SK-N-SH treated with all-trans-retinoic acid at 6 μM for 48 hours (cell line): ENCODE measurements around the gene EYA4.

ENCODE experiments used
- ATAC-seq: fragments of 200-7000 bp; cut with Tn5 transposase; 3 replicates; pipeline ENCODE4 v1.9.1; 2020; ENCODE audit warnings: mild to moderate bottlenecking, moderate library complexity
- ARNTL ChIP-seq: fragments of 450-650 bp; formaldehyde crosslinking; IDR thresholded peaks from 2 replicates; pipeline ENCODE4 v1.5.0; 2020; ENCODE audit warnings: low read depth, mild to moderate bottlenecking, moderate library complexity, borderline replicate concordance
- CREB5 ChIP-seq: fragments of 250-450 bp; sonication (Bioruptor Pico); IDR thresholded peaks from 2 replicates; pipeline ENCODE4 v1.5.1; 2020; ENCODE audit warnings: low read depth, mild to moderate bottlenecking, moderate library complexity
- CSDC2 ChIP-seq: fragments of 250-450 bp; sonication (Bioruptor Pico); IDR thresholded peaks from 2 replicates; pipeline ENCODE4 v1.5.0; 2020; ENCODE audit warnings: mild to moderate bottlenecking, moderate library complexity
- CSRNP3 ChIP-seq: fragments of 250-450 bp; sonication (Bioruptor Pico); IDR thresholded peaks from 2 replicates; pipeline ENCODE4 v1.5.1; 2021; ENCODE audit warnings: mild to moderate bottlenecking, moderate library complexity
- ESRRG ChIP-seq: fragments of 250-450 bp; sonication (Bioruptor Pico); IDR thresholded peaks from 2 replicates; pipeline ENCODE4 v1.6.1; 2021; ENCODE audit warnings: mild to moderate bottlenecking
- GLIS3 ChIP-seq: fragments of 250-450 bp; sonication (Bioruptor Pico); IDR thresholded peaks from 2 replicates; pipeline ENCODE4 v1.5.0; 2020; ENCODE audit warnings: mild to moderate bottlenecking, moderate library complexity
- ISL1 ChIP-seq: fragments of 250-450 bp; sonication (Bioruptor Pico); IDR thresholded peaks from 2 replicates; pipeline ENCODE4 v2.1.2; 2022; ENCODE audit warnings: mild to moderate bottlenecking, moderate library complexity
- OSR1 ChIP-seq: fragments of 250-450 bp; sonication (Bioruptor Pico); IDR thresholded peaks from 2 replicates; pipeline ENCODE4 v1.8.0; 2022; ENCODE audit warnings: moderate library complexity, mild to moderate bottlenecking, inconsistent platforms
- PATZ1 ChIP-seq: fragments of 250-450 bp; sonication (Bioruptor Pico); IDR thresholded peaks from 2 replicates; pipeline ENCODE4 v1.8.0; 2020; ENCODE audit warnings: mild to moderate bottlenecking, moderate library complexity, borderline replicate concordance
- POU6F1 ChIP-seq: fragments of 250-450 bp; sonication (Bioruptor Pico); IDR thresholded peaks from 2 replicates; pipeline ENCODE4 v1.8.0; 2021; ENCODE audit warnings: low read depth, mild to moderate bottlenecking, moderate library complexity, borderline replicate concordance
- PPARA ChIP-seq: fragments of 250-450 bp; sonication (Bioruptor Pico); IDR thresholded peaks from 2 replicates; pipeline ENCODE4 v1.5.0; 2020; ENCODE audit warnings: mild to moderate bottlenecking, borderline replicate concordance
- RARB ChIP-seq: fragments of 250-450 bp; sonication (Bioruptor Pico); IDR thresholded peaks from 2 replicates; pipeline ENCODE4 v1.8.0; 2021; ENCODE audit warnings: mild to moderate bottlenecking, moderate library complexity
- SNAI2 ChIP-seq: fragments of 250-450 bp; sonication (Bioruptor Pico); IDR thresholded peaks from 2 replicates; pipeline ENCODE4 v1.5.0; 2020; ENCODE audit warnings: mild to moderate bottlenecking, moderate library complexity
- TCF4 ChIP-seq: fragments of 250-450 bp; sonication (Bioruptor Pico); IDR thresholded peaks from 2 replicates; pipeline ENCODE4 v1.8.0; 2021; ENCODE audit warnings: mild to moderate bottlenecking, moderate library complexity, borderline replicate concordance
- TOX ChIP-seq: fragments of 250-450 bp; sonication (Bioruptor Pico); IDR thresholded peaks from 2 replicates; pipeline ENCODE4 v1.8.0; 2021; ENCODE audit warnings: mild to moderate bottlenecking, moderate library complexity, borderline replicate concordance
- TSHZ2 ChIP-seq: fragments of 250-450 bp; sonication (Bioruptor Pico); IDR thresholded peaks from 2 replicates; pipeline ENCODE4 v1.5.0; 2020; ENCODE audit warnings: mild to moderate bottlenecking, moderate library complexity
- ZC3H10 ChIP-seq: fragments of 250-450 bp; sonication (Bioruptor Pico); IDR thresholded peaks from 2 replicates; pipeline ENCODE4 v1.5.1; 2021; ENCODE audit warnings: mild to moderate bottlenecking, moderate library complexity
- ZFP3 ChIP-seq: fragments of 250-450 bp; sonication (Bioruptor Pico); IDR thresholded peaks from 2 replicates; pipeline ENCODE4 v1.5.0; 2020; ENCODE audit warnings: mild to moderate bottlenecking, moderate library complexity
- ZFP30 ChIP-seq: fragments of 450-650 bp; formaldehyde crosslinking; IDR thresholded peaks from 2 replicates; pipeline ENCODE4 v1.5.0; 2022; ENCODE audit warnings: mild to moderate bottlenecking, moderate library complexity
- ZNF70 ChIP-seq: fragments of 450-650 bp; formaldehyde crosslinking; IDR thresholded peaks from 2 replicates; pipeline ENCODE4 v1.5.0; 2020; ENCODE audit warnings: mild to moderate bottlenecking, moderate library complexity
- ZNF8 ChIP-seq: fragments of 450-650 bp; formaldehyde crosslinking; IDR thresholded peaks from 2 replicates; pipeline ENCODE4 v1.5.0; 2020; ENCODE audit warnings: mild to moderate bottlenecking, moderate library complexity

EYA4 gene

GRCh38 chr6:133380723-133381122 lies 139.6 kb downstream of the EYA4 start (continued):
- no peak for TF ChIP-seq POU6F1
- TF ChIP-seq, all 23 proteins: peak for 0

- TF ChIP-seq ZC3H10 (CRISPR knock-in tag) = no peak
- TF ChIP-seq SNAI2 (CRISPR knock-in tag) = no peak
- no peak for TF ChIP-seq ARNTL (CRISPR knock-in tag)
- no peak for TF ChIP-seq CSRNP3 (CRISPR knock-in tag)
- TF ChIP-seq ISL1 = no peak
- no peak for TF ChIP-seq CREB5
- no peak for TF ChIP-seq TCF4
- no peak for TF ChIP-seq ESRRG (CRISPR knock-in tag)
- TF ChIP-seq TSHZ2 (CRISPR knock-in tag) = no peak
- no peak for TF ChIP-seq PPARA (CRISPR knock-in tag)
- no peak for ATAC-seq
Measured at GRCh38 chr6:133388731-133389130, 147.6 kb downstream of the EYA4 start.

GRCh38 chr6:133390168-133390567 lies 149.0 kb downstream of the EYA4 start:
- TF ChIP-seq ZC3H10 (CRISPR knock-in tag) (no peak), PPARA (CRISPR knock-in tag) (no peak), GLIS3 (CRISPR knock-in tag) (no peak), ESRRG (CRISPR knock-in tag) (no peak), PATZ1 (CRISPR knock-in tag) (no peak)
- TF ChIP-seq, all 23 proteins: peak for 0
- ATAC-seq = no peak

GRCh38 chr6:133392015-133392414 lies 150.9 kb downstream of the EYA4 start:
- no peak for ATAC-seq
- TF ChIP-seq SNAI2 (CRISPR knock-in tag) = no peak
- no peak for TF ChIP-seq ZFP3
- no peak for TF ChIP-seq ARNTL (CRISPR knock-in tag)
- no peak for TF ChIP-seq ZNF8 (CRISPR knock-in tag)
- TF ChIP-seq ESRRG (CRISPR knock-in tag) = no peak
- no peak for TF ChIP-seq TCF4
- no peak for TF ChIP-seq ZNF70 (CRISPR knock-in tag)
- no peak for TF ChIP-seq OSR1
- TF ChIP-seq RARB (CRISPR knock-in tag) = no peak
- TF ChIP-seq TOX (CRISPR knock-in tag) = no peak
- TF ChIP-seq ZFP30 (CRISPR knock-in tag) = no peak
- TF ChIP-seq CSDC2 (CRISPR knock-in tag) = no peak
- no peak for TF ChIP-seq PATZ1 (CRISPR knock-in tag)
- TF ChIP-seq, all 23 proteins: peak for 0
